Anterior cingulate cortex (tissue), 58 donors: ENCODE data around the gene TCF23.
"Not testable (repeated sequence)": the region's sequence is repeated elsewhere in the genome, so short reads cannot be mapped to it uniquely, and the experiment has no call there.

Source experiments
- DNase-seq, 58 donors: peaks; one replicate each; lab custom pipeline; 2025; lab: John Stamatoyannopoulos, UW

Gene TCF23

DNA sequence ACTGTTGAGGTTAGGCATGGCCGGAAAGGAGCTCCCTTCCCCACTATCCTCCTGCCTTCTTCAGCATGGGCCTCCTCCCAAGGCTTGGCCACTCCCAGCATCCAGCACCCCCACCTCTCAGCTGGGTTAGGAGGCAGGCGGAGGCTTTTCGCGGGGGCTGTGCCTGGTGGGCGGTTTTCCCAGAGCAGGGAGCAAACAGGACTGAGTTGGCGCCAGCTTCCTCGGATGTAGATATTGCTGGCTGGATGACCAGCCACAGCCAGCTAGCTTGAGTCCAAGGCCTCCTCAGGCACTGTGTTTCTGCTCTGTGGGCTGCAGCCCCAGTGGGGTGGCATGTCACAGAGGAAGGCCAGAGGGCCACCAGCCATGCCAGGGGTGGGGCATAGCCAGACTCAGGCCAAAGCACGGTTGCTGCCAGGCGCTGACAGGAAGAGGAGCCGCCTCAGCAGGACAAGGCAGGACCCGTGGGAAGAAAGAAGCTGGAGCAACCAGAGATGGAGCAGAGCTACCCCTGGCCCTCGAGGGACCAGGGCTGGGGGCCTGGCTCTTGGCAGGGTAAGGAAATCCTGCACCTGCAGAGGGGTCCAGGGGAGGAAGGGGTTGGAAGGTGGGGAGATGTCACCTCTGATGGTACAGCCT lies at the start of gene TCF23:
TCF23 (plus strand) TSS at position 204 of the 639 bp plus-strand sequence; CDS start at position 334, 130 bp downstream.
- no peak for DNase-seq

DNA sequence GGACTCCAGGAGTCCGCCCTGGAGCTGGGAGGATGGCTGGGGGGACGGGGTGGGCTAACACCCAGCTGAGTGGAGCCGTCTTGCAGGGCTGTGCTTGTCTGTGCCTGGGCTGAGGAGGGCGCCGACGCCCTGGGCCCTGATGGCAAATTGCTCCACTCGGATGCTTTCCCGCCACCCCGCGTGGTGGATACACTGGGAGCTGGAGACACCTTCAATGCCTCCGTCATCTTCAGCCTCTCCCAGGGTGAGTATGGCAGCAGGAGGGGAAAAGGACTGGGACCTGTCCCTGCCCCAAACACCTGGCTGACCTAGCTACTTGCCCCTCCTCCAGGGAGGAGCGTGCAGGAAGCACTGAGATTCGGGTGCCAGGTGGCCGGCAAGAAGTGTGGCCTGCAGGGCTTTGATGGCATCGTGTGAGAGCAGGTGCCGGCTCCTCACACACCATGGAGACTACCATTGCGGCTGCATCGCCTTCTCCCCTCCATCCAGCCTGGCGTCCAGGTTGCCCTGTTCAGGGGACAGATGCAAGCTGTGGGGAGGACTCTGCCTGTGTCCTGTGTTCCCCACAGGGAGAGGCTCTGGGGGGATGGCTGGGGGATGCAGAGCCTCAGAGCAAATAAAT lies 49.4 kb upstream of the TCF23 start:
- DNase-seq, result no peak

- DNase-seq, result no peak
These were observed 48.8 kb upstream of the TCF23 start for GRCh38 chr2:27100036-27100435.

- DNase-seq, result no peak
These were observed 46.5 kb upstream of the TCF23 start for GRCh38 chr2:27102329-27102728.

- DNase-seq, result no peak
These were observed 42.8 kb upstream of the TCF23 start for GRCh38 chr2:27105981-27106380.

DNA sequence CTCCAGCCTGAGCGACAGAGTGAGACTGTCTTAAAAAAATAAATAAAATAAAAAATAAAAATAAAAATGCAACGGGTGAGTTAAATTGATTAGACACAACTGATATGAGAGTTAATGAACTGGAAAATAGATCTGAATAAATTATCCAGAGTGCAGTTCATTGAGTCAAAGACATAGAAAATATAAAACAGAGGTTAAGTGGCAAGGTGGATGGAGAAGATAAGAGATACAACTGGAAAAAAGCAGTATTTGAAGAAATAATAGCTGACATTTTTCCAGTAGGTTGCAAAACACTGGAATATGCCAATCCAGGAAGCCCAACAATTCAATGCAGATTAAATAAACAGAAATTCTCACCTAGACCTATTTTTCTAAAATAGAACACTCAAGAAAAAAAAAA lies 40.6 kb upstream of the TCF23 start:
- DNase-seq, result no peak

- no peak for DNase-seq
These were observed 39.7 kb upstream of the TCF23 start for GRCh38 chr2:27109083-27109482.

GRCh38 chr2:27110603-27111352 lies 38.0 kb upstream of the TCF23 start:
- not testable (repeated sequence) for DNase-seq

DNA sequence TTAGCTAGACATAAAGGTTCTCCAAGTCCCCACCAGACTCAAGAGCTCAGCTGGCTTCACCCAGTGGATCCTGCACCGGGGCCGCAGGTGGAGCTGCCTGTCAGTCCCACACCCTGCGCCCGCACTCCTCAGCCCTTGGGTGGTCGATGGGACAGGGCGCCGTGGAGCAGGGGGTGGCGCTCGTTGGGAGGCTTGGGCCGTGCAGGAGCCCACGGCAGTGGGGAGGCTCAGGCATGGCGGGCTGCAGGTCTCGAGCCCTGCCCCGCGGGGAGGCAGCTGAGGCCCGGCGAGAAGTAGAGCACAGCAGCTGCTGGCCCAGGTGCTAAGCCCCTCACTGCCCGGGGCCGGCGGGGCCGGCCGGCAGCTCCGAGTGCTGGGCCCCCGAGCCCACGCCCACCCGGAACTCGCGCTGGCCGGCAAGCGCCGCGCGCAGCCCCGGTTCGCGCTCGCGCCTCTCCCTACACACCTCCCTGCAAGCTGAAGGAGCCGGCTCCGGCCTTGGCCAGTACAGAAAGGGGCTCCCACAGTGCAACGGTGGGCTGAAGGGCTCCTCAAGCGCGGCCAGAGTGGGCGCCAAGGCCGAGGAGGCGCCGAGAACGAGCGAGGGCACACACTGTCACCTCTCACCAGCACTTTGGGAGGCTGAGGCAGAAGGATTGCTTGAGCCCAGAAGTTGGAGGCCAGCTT lies 37.3 kb upstream of the TCF23 start:
- not testable (repeated sequence) for DNase-seq

- DNase-seq, result no peak
These were observed 33.3 kb upstream of the TCF23 start for GRCh38 chr2:27115519-27115918.

GRCh38 chr2:27117995-27118524 lies 30.7 kb upstream of the TCF23 start:
- peak in 3 of 58 donors; percentile 16 to 34 (median 18) for DNase-seq

- DNase-seq, result peak in 12 of 58 donors; percentile 8 to 37 (median 26)
These were observed 30.1 kb upstream of the TCF23 start, which contains the start of gene CGREF1 for GRCh38 chr2:27118525-27119329. Gene CGREF1, minus strand, starts transcription at chr2:27119128. Its CDS starts 14,762 bp downstream, at chr2:27104366.

DNA sequence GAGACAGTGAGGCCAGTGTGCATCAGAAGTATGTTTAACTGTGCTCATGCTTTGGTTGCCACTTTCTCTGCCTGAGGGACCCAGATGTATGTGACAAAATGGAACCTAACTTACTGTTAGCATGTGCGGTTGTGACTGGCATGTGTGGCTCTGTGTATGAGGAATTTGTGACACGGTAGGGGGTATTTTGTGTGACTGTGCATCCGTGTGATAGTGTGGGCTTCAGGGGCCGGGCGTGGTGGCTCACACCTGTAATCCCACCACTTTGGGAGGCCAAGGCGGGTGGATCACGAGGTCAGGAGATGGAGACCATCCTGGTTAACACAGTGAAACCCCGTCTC lies 29.5 kb upstream of the TCF23 start:
- not testable (repeated sequence) for DNase-seq

- no peak for DNase-seq
These were observed 26.9 kb upstream of the TCF23 start for GRCh38 chr2:27121906-27122305.

- DNase-seq, result no peak
These were observed 26.0 kb upstream of the TCF23 start for GRCh38 chr2:27122791-27123190.

DNA sequence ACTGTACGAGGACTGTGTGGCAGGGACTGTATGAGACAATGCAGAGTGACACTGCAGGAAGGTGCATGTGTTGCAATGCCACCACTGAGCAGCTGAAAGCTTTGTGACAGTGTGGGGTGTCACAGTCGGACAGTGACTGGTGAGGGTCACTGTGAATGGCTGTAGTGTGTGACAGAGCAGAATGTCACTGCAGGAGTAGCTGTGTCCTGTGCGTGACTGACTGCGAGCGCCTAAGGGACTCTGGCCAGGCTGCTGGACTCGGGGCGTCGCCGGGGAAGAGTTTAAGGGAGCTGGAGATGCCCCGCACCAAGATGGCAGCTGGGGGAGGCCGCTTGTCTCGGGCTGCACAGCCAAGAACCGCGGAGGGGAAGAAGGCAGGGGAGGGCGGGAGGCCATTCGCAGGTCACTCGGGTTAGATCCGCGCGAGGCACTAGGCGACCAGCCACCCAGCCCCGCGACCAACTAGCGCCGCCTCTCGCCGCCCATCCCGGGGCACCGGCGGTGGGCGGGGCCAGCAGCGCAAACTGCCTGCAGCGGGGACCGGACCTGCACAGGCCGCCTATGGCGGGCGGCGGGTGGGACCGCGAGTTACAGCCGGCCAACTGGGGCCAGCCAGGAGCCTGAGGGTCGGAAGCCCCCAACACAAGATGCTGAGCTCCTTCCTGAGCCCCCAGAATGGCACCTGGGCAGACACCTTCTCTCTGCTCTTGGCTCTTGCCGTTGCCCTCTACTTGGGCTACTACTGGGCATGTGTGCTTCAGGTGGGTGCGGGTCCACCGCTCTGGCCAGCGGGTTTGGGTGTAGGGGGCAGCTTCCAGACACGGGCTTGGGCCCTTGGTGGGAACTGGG lies 25.3 kb upstream of the TCF23 start, which contains the start of gene ABHD1:
ABHD1 (plus strand) TSS at position 514 of the 849 bp plus-strand sequence; CDS start at position 648, 134 bp downstream.
- peak in 55 of 58 donors; percentile 10 to 77 (median 55) for DNase-seq

DNA sequence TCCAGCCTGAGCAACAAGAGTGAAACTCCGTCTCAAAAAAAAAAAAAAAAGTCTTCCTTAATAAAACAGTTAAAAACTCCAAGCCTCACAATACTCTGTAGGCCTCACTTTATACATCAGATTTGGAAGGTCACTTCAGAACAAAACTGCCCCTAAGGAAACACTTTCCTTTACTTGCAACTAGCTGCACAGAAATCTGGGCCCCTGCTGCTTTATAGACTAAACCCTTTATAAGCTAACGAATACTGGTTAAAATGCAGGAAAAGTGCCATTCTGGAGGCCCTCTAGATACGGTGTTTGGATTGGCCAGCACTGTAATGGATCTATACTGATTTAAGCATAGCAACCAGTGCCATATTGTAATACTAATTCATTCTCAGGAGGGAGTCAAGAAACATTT lies 23.7 kb upstream of the TCF23 start:
- DNase-seq, result no peak

- DNase-seq, result no peak
These were observed 22.5 kb upstream of the TCF23 start for GRCh38 chr2:27126252-27126710.
